ENCODE data around the gene IBTK. TPM values are rescaled to one million over a fixed set of nuclear protein-coding genes. Genes with fewer than 3 reads are reported as not detected.
"Not testable (repeated sequence)": the region's sequence is repeated elsewhere in the genome, so short reads cannot be mapped to it uniquely, and the experiment has no call there.

Gene IBTK
- total RNA-seq (10 to 100 TPM; 23.6 to 36.6 (median 31.6) TPM), polyA plus RNA-seq (10 to 100 TPM; 14.6 to 16.2 (median 15.7) TPM)
- long read RNA-seq, donor 1, partial matches to known transcripts: 13 of 13 reads
- long read RNA-seq, donor 1, other reads (novel, unspliced or antisense): 0 of 13 reads
- long read RNA-seq, donor 2: 0 reads

GRCh38 chr6:82247505-82248272 is at the start of gene IBTK:
TSS of gene IBTK (minus strand) at chr6:82247744. CDS start at chr6:82240486, 7,258 bp downstream.
- Histone ChIP-seq H3K36me3 (no peaks in the 10 kb centered on the region), H3K4me3 (peak within 1 kb of the TSS; percentile 66 to 92 (median 86)), H3K27ac (peak within 1 kb of the TSS; percentile 81 to 95 (median 92)), H3K4me1 (peaks cover 10 to 53% (median 42%) of the 10 kb centered on the region in 6 donors), H3K27me3 (replicated peaks in 1 of 7) (no peaks in the 10 kb centered on the region), H3K9me3 (no peaks in the 10 kb centered on the region)
- WGBS, 5 donors: 1 to 2% (median 2%) methylated on average over 43 to 45 of the region's 45 CpGs
- DNase-seq: peak; percentile 95
- TF ChIP-seq POLR2A (IDR thresholded peaks at IDR 0.05) (no peak), POLR2AphosphoS5 (IDR thresholded peaks at IDR 0.05) (peak; percentile 69 to 85 (median 83)), CTCF (IDR thresholded peaks at IDR 0.05 in 8 of 11, conservative IDR thresholded peaks at IDR 0.05 in 3 of 11) (peak in 3 of 11 experiments; percentile 8 to 19 (median 17))
- intact Hi-C loops (cut with DNase I; ENCODE audit: low total_unique reads): no loop called here

GRCh38 chr6:82283771-82284410 is 36.3 kb upstream of the IBTK start:
- peaks cover 0 to 5% (median 0%) of the 10 kb centered on the region in 8 donors for H3K9me3 ChIP-seq
- no peaks in the 10 kb centered on the region for H3K36me3 ChIP-seq
- H3K4me1 ChIP-seq: peaks cover 0 to 10% (median 0%) of the 10 kb centered on the region in 6 donors
- no peak overlapping the region for H3K27ac ChIP-seq
- no peak for DNase-seq
- TF ChIP-seq CTCF (IDR thresholded peaks at IDR 0.05 in 8 of 11, conservative IDR thresholded peaks at IDR 0.05 in 3 of 11) (no peak), POLR2A (IDR thresholded peaks at IDR 0.05) (no peak), POLR2AphosphoS5 (IDR thresholded peaks at IDR 0.05) (no peak)
- no peak overlapping the region for H3K4me3 ChIP-seq
- intact Hi-C loops (cut with DNase I; ENCODE audit: low total_unique reads): no loop called here
- 71 to 85% (median 76%) methylated on average over 5 to 11 of the region's 11 CpGs for WGBS, 5 donors
- H3K27me3 ChIP-seq (replicated peaks in 1 of 7): peaks cover 0 to 3% (median 0%) of the 10 kb centered on the region in 7 donors

- H3K4me3 ChIP-seq; H3K27me3 ChIP-seq (replicated peaks in 1 of 7); H3K36me3 ChIP-seq; H3K4me1 ChIP-seq; H3K9me3 ChIP-seq; intact Hi-C loops (cut with DNase I; ENCODE audit: low total_unique reads); DNase-seq: not testable (repeated sequence)
- 34 to 53% (median 39%) methylated on average over 2 of the region's 2 CpGs for WGBS, 5 donors
- peak overlapping the region in 3 of 8 donors; percentile 40 to 57 (median 43) for H3K27ac ChIP-seq
Measured at GRCh38 chr6:82281550-82281949, 34.0 kb upstream of the IBTK start.

GRCh38 chr6:82277686-82278085 is 30.1 kb upstream of the IBTK start:
- Histone ChIP-seq H3K4me3 (no peak overlapping the region), H3K36me3 (no peaks in the 10 kb centered on the region), H3K27me3 (replicated peaks in 1 of 7) (no peaks in the 10 kb centered on the region), H3K4me1 (peaks cover 0 to 10% (median 0%) of the 10 kb centered on the region in 6 donors), H3K9me3 (peaks cover 0 to 5% (median 0%) of the 10 kb centered on the region in 8 donors), H3K27ac (no peak overlapping the region)
- no peak for TF ChIP-seq CTCF (IDR thresholded peaks at IDR 0.05 in 8 of 11, conservative IDR thresholded peaks at IDR 0.05 in 3 of 11)
- TF ChIP-seq POLR2AphosphoS5 (IDR thresholded peaks at IDR 0.05): no peak
- TF ChIP-seq POLR2A (IDR thresholded peaks at IDR 0.05): no peak
- intact Hi-C loops (cut with DNase I; ENCODE audit: low total_unique reads): loop anchor here (10.0 kb wide), 1 partner anchor 307 kb away; no protein-coding TSS in a partner anchor
- DNase-seq: no peak
